PC-3 (cell line): ENCODE data around the gene METTL26.

ENCODE experiments used
- EZH2phosphoT487 ChIP-seq: fragments of 300-600 bp; sonication (generic); IDR thresholded peaks from 2 replicates; pipeline ENCODE4 v1.6.1; 2018; ENCODE audit warnings: mild to moderate bottlenecking, antibody characterized with exemption, low read length, borderline replicate concordance
- TF ChIP-seq, protein P1 (sequence below): fragments of 300-600 bp; sonication (generic); conservative IDR thresholded peaks from 2 replicates; pipeline ENCODE4 v1.5.1; 2017; ENCODE audit warnings: antibody characterized with exemption, low read depth, mild to moderate bottlenecking, low read length

GRCh38 chr16:617855-618254, 18.2 kb downstream of the METTL26 start:
- no peak for TF ChIP-seq EZH2phosphoT487
- TF ChIP-seq, protein P1, sequence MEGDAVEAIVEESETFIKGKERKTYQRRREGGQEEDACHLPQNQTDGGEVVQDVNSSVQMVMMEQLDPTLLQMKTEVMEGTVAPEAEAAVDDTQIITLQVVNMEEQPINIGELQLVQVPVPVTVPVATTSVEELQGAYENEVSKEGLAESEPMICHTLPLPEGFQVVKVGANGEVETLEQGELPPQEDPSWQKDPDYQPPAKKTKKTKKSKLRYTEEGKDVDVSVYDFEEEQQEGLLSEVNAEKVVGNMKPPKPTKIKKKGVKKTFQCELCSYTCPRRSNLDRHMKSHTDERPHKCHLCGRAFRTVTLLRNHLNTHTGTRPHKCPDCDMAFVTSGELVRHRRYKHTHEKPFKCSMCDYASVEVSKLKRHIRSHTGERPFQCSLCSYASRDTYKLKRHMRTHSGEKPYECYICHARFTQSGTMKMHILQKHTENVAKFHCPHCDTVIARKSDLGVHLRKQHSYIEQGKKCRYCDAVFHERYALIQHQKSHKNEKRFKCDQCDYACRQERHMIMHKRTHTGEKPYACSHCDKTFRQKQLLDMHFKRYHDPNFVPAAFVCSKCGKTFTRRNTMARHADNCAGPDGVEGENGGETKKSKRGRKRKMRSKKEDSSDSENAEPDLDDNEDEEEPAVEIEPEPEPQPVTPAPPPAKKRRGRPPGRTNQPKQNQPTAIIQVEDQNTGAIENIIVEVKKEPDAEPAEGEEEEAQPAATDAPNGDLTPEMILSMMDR = no peak
